HFF-Myc (cell line): ENCODE results near the gene LRRTM4.
"Not testable (repeated sequence)": the region's sequence is repeated elsewhere in the genome, so short reads cannot be mapped to it uniquely, and the experiment has no call there.

Experiments used
- DNase-seq: peaks from one replicate; pipeline ENCODE4 v3.0.0-alpha.2; 2011; ENCODE audit warnings: low read depth; ENCODE audit errors: extremely low read depth
- H3K4me3 ChIP-seq: replicated peaks from 2 replicates; pipeline ENCODE4 v1.5.1; 2011; ENCODE audit warnings: low read depth, mild to moderate bottlenecking, control low read depth, low read length
- CTCF ChIP-seq: IDR thresholded peaks from 2 replicates; pipeline ENCODE4 v1.5.1; 2012; ENCODE audit warnings: mild to moderate bottlenecking, low read depth, low read length, control low read depth; ENCODE audit errors: missing control alignments

The LRRTM4 gene

GRCh38 chr2:77046339-77046738, 475.8 kb downstream of the LRRTM4 start:
- TF ChIP-seq CTCF, result no peak
- no peak overlapping the region for H3K4me3 ChIP-seq
- no peak for DNase-seq

GRCh38 chr2:77045456-77045855, 476.7 kb downstream of the LRRTM4 start:
- H3K4me3 ChIP-seq, DNase-seq: not testable (repeated sequence)

- no peak for DNase-seq
- no peak for TF ChIP-seq CTCF
- no peak overlapping the region for H3K4me3 ChIP-seq
Observed at GRCh38 chr2:77034445-77034844, 487.7 kb downstream of the LRRTM4 start.

- H3K4me3 ChIP-seq, DNase-seq: not testable (repeated sequence)
Observed at GRCh38 chr2:77029237-77029636, 492.9 kb downstream of the LRRTM4 start.

GRCh38 chr2:77028032-77028600, 494.1 kb downstream of the LRRTM4 start:
- H3K4me3 ChIP-seq, result no peak overlapping the region
- TF ChIP-seq CTCF, result no peak
- no peak for DNase-seq

- TF ChIP-seq CTCF, result no peak
- H3K4me3 ChIP-seq, result no peak overlapping the region
- DNase-seq, result no peak
Observed at GRCh38 chr2:77025714-77026113, 496.5 kb downstream of the LRRTM4 start.

- DNase-seq, result no peak
- H3K4me3 ChIP-seq, result no peak overlapping the region
- TF ChIP-seq CTCF, result no peak
Observed at GRCh38 chr2:77021161-77021560, 501.0 kb downstream of the LRRTM4 start.

- H3K4me3 ChIP-seq, result no peak overlapping the region
- no peak for DNase-seq
- TF ChIP-seq CTCF, result no peak
Observed at GRCh38 chr2:77018219-77018618, 504.0 kb downstream of the LRRTM4 start.
